NCI-H460 (cell line): Measurements from ENCODE around the gene EIF4H. TPM values are rescaled to one million over a fixed set of nuclear protein-coding genes. Genes with fewer than 3 reads are reported as not detected.
"Not testable (repeated sequence)": the region's sequence is repeated elsewhere in the genome, so short reads cannot be mapped to it uniquely, and the experiment has no call there.

Source experiments
- DNase-seq: peaks from one replicate; pipeline ENCODE4 v3.0.0-alpha.2; 2016; ENCODE audit warnings: low read depth; ENCODE audit errors: extremely low read depth
- polyA plus RNA-seq: library from polyadenylated mRNA; depleted of rRNA; stranded (reverse); fragments of >200 nt; gene quantifications from 2 replicates; pipeline ENCODE4 v1.2.3, GENCODE V29; 2014; cell fraction: nucleus; rRNA removed
- total RNA-seq: library from RNA; depleted of rRNA; stranded (reverse); fragments of >200 nt; shearing (Covaris generic); gene quantifications from 2 replicates; pipeline ENCODE4 v1.2.3, GENCODE V29; 2014; rRNA removed

The EIF4H gene
- total RNA-seq, result 619 and 659 TPM in 2 replicates
- 345 and 392 TPM in 2 replicates for polyA plus RNA-seq

DNA sequence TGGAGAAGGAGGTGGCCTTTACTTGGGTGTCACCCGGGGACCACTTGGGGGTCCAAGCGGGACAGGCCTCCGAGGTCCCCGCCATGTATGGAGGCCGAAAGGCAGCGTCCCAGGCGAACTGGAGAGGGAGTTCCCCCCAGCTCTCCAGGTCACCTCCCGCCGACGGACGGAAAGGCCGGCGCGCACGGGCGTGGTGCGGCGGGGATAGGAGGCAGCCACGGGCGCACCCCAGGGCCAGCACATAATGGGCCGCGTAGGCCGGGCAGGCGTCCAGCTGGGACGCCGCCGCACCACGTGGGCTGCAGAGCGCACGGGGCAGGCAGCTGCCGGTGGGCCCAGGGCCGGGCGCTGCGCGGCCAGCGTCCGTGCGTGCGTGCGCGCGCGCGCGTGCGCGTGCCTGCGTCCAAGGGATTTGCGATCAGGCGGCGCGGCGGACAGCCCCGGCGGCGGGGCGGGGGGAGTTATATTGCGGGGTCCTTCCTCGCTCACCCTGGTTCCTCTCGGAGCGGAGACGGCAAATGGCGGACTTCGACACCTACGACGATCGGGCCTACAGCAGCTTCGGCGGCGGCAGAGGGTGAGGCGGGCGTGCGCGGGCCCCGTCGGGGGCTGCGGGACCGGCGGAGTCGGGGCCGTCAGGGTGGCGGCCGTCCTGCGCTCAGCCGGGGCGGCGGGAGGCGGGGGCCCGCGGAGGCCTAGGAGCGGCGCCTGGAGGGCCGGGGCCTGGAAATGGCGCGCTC, at the start of gene EIF4H:
Gene EIF4H, plus strand, starts transcription at position 491 of the 740 bp plus-strand sequence. Its CDS starts 28 bp downstream, at position 519.
- peak; percentile 93 for DNase-seq

DNA sequence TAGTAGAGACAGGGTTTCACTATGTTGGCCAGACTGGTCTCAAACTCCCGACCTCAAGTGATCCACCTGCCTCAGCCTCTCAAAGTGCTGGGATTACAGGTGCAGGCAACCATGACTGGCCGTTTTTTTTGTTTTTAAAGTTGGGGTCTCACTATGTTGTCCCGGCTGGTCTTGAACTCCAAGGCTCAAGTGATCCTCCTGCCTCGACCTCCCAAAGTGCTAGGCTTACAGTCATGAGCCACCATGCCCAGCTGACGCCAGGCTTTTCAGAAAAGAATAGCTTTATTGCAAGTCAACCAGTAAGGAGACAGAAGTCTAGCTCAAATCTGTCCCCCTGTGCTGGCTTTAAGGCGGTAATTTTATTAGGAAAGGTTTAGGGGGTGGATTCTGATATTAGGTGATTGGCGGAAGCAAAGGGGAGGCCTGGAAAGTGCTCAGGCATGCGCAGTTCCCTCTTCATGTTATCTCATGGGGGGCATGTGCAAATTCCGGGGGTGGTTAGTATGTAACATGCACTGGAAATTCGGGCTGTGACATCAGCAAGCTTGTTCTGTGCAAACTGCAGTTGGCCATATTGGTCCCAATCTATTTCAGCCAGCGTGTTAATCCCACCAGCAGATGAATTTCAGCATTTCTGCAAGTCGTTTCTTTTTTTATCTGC, 47.8 kb upstream of the EIF4H start:
- no peak for DNase-seq

DNA sequence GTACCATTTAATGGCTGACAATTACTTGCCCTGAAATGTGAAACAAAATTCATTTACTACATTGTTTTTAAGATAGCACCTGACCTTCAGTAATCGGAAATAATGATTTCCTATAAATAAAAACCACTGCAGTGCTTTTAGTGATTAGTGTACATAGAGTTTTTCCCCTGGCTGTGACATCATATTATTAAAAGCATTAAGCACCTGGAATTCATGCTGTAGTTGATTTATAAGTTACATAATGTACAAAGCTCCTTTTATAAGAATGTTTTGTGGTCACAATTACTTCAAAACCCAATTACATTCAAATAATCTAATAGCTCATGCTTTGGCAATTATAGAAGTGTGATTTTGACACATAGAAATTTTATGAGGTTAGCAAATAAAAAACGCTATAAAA, 44.3 kb upstream of the EIF4H start:
- DNase-seq, result no peak

DNA sequence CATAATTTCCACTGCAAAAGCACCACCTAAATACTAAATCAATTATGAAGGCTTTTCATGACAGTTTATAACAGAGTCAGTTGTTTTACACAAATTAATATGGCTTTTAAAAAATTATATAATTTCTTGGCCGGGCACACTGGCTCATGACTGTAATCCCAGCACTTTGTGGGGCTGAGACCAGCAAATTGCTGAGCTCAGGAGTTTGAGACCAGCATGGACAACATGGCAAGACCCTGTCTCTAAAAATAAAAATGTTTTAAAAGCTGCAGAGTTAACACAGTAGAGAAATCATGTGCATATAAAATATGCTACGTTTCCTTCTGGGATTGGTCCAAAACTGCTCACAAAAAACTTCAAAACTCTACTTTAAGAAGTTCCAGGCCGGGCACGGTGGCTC, 43.6 kb upstream of the EIF4H start:
- no peak for DNase-seq

DNA sequence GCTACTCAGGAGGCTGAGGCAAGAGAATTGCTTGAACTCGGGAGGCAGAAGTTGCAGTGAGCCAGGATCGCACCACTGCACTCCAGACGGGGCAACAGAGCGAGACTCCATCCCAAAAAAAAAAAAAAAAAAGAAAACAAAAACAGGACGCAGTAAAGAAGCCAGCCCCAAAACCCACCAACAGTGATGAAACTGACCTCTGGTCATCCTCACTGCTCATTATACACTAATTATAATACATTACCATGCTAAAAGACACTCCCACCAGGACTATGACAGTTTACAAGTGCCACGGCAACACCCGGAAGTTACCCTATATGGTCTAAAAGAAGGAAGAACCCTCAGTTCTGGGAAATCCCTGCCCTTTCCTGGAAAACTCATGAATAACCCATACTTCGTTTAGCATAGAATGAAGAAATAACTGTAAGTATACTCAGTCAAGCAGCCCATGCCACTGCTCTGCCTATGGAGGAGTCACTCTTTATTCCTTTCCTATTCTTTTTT, 40.0 kb upstream of the EIF4H start:
- DNase-seq, result no peak

DNA sequence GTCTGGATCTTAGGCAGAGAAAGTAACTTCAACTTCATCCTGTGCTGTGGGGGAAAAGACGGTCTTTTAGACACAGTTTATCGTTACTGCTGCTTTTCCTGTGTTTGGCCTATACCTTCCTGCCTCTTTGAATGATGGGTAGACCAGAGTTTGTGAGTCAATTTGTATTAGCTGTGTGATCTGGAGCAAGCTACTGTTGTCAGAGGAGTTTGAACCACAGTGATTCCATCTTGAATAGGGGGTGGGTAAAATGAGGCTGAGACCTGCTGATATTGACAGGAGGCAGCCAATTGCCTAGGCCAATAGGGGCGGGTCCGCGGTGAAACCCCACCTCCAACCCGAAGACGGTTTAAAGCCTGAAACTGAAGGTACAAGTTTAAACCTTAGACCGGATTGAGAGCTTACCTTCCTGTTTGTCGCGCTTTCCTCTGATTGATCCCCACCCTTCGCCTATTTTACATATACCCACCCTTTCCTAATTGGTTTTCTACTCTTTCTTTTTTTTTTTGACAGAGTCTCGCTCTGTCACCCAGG, 35.8 kb upstream of the EIF4H start:
- no peak for DNase-seq

DNA sequence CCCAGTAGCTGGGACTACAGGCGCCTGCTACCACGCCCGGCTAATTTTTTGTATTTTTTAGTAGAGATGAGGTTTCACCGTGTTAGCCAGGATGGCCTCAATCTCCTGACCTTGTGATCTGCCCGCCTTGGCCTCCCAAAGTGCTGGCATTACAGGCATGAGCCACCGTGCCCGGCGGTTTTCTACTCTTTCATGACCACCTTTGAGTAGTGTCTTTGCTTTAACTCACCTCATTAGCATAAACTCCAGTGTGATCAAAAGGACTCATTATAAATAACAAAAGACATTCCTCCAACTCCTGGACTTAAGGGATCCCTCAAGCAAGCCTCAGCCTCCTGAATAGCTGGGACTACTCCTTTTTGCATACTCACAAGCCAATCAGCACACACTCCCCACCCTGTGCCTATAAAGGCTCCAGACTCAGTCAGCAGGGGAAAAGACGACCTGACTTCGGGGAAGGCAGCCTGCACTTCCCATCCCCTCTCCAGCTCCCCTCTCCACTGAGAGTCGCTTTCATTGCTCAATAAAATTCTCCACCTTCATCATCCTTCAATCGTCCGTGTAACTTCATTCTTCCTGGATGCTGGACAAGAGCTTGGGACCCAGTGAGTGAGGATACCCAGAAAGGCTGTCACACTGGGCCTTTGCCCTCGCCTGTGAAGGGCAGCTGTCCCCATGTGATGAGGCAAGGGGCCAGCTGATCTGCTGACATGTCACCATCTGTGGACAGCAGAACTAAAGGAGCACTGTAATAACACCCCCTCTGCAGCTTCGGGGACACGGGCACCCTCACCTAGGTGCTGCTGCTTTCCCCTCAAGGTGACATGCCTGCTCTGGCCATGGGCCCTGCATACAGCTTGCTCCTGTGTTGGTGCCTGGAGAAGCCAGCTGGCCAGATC, 35.0 kb upstream of the EIF4H start:
- no peak for DNase-seq

DNA sequence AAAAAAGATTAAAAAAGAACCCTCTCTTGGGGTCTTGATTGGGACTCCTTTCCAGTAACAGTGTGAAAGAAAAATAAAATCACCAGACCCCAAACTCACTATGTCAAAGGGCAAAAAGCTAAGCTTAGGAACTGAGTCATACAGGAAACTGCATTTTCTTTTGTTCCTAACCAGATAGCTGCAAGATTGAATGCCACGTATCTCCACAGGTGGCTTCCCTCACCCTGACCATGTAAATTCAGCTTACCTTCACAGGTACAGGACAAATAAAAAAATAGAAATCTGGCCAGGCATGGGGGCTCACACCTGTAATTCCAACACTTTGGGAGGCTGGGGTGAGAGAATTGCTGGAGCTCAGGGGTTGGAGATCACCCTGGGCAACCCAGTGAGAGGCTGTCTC, 32.5 kb upstream of the EIF4H start:
- DNase-seq, result no peak

DNA sequence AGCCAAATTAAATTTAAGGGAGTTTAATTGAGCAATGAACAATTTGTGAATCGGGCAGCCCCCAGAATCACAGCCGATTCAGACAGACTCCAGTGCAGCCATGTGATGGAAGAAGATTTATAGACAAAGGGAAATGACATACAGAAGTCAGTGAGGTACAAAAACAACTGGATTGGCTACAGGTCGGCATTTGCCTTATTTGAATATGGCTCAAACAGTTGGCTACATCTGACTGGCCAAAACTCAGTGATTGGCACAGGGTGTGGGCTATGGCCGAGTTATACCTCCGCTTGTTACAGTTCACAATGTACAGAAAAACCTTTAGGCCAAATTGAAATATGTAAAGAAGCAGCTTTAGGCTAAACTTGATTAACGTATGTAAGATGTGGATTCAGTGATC, 30.8 kb upstream of the EIF4H start:
- no peak for DNase-seq

DNA sequence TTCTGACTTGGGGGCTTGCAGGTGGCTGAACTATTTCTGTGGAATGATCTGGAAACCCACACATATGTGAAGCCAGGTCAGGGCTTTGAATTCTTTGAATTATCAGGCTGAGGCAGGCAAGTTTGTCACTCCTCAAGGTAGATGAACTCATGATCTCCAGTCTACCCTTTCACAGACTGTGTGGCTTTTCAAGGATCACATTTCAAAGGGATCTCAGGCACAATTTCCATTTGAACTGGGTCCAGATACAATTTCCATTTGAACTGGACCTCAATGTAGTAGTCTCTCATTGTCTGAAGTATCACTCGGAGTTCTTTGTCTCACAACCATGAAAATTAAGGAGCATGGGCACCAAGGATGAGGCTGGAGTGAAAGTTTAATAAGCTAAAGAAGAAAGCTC, 25.7 kb upstream of the EIF4H start:
- DNase-seq, result no peak

DNA sequence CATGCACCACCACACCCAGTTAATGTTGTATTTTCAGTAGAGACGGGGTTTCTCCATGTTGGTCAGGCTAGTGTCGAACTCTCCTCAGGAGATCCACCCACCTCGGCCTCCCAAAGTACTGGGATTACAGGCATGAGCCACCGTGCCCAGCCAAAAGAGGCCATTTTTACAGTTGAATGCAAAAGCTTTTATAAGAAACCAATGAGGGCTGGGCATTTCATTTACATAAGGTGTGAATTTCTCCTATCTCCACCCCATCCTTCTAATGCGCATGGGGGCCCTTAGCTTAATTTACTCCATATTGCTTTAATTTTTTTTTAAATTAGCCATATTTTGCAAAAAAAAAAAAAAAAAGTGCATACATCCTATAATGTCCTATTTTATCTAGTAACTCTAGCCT, 25.1 kb upstream of the EIF4H start:
- DNase-seq, result no peak

DNA sequence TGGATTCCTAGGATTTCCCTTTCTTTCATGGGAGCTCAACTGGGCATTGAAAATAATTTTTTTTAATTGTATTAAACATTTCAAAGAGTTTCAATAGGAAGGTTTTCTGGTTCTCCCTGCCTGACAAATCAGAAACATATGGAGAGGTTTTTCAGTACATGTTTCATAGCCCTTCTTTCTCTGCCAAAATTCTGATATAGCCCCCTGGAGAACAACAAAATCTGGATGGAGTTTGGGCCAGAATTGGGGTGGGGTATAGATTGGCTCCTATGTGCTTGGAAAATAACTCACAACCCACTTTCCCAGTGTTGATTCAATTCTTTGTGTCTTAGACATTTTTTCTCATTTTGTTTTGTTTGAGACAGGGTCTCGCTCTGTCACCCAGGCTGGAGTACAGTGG, 24.6 kb upstream of the EIF4H start:
- DNase-seq, result no peak

DNA sequence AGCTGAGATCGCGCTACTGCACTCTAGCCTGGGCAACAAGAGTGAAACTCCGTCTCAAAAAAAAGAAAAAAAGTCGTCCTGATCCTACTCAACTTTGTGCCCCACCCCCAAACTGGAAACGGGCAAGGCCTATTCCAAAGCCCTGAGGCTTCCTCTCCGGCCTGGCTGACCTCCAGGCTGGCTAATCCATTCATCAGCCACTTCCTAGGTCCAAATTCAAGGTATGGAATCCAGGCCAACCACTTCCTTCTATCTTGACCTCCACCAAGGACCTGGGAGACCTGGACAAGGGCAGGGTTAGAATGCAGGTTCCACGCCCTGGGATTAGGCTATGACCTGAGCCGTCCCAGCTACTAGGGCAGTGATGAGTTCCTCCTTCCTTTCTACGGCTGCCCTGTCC, 20.4 kb upstream of the EIF4H start:
- DNase-seq, result no peak

DNA sequence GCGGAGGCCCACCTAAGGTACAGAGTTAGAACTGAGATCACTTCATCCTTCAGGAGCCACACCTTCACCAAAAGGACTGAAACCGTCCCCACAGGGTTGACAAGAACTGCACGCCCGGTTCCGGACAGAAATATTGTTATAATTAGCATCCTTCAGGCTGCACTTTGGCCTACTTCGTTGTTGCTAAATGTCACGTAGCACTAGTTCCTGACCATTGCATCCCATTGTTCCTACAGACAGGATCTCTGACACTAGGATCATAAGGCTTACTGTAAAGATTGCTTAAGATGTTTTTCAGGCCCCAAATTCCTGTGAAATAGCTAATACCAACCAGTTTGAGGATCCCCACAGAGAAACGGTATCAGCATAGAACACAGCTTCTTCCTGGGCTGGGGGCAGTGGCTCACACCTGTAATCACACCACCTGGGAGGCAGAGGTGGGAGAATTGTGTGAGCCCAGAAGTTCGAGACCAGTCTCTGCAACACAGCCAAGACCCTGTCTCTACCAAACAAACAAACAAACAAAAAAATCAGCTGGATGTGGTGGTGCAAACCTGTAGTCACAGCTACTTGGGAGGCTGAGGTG, 18.3 kb upstream of the EIF4H start:
- DNase-seq, result no peak

DNA sequence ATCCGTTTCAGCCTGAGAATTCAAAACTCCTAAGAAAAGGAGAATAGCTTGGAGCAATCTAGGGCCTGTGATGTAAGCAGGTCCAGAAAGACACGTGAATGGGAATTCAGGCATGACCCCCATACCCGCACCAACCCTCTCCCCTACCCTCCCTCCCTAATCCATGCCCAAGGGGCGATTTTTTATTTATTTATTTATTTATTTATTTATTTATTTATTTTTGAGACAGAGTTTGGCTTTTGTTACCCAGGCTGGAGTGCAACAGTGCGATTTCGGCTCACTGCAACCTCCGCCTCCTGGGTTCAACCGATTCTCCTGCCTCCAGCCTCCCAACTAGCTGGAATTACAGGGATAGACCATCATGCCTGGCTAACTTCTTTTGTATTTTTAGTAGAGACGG, 16.6 kb upstream of the EIF4H start:
- DNase-seq, result no peak

DNA sequence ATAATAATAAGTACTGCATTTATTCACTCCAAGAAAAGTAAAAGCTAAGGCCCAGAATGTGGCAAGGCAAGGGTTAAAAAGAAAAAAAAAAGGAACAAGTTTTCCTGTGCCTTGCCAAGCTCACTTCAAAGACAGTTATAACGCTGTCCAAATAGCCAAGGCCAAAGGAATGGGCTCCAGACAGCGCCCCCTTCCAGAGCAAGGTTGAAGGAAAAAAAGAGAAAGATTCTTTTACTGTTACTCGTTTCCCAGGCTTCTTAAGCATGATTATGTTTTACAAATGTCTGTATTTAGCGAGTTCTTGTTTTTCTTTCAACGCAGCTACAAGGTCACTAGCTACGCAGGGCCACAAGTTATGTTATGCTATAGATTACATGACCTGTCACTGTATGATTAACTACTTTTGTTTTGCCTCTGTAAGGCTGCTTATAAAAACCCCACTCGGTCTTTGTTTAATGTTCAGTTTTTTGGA, 9.1 kb upstream of the EIF4H start:
- no peak for DNase-seq

DNA sequence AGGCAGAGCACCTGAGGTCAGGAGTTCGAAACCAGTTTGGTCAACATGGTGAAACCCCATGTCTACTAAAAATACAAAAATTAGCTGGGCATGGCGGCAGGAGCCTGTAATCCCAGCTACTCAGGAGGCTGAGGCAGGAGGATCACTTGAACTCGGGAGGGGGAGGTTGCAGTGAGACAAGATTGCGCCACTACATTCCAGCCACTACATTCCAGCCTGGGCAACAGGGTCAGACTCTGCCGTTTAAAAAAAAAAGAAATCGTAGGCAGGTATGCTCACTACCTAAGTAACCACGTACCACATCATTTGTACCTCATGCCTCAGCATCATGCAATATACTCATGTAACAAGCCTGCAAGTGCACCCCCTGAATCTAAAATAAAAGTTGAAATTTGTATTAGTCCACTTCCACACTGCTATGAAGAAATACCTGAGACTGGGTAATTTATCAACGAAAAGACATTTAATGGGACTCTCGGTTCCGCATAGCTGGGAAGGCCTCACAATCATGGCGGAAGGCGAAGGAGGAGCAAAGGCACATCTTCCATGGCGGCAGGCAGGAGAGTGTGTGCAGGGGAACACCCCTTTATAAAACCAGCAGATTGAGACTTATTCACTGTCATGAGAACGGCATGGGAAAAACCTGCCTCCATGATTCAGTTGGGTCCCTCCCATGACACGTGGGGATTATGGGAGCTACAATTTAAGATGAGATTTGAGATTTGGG, 8.1 kb upstream of the EIF4H start:
- no peak for DNase-seq

DNA sequence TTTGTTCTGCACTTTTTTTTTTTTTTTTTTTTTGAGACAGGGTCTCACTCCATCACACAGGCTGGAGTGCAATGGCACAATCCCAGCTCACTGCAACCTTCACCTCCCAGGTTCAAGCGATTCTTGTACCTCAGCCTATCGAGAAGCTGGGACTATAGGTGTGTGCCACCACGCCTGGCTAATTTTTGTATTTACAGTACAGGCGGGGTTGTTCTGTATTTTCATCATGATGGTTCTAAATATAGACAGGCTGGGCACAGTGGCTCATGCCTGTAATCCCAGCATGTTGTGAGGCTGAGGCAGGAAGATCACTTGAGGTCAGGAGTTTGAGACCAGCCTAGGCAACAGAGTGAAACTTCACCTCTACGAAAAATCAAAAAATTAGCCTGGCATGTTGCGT, 6.8 kb upstream of the EIF4H start:
- DNase-seq, result not testable (repeated sequence)

DNA sequence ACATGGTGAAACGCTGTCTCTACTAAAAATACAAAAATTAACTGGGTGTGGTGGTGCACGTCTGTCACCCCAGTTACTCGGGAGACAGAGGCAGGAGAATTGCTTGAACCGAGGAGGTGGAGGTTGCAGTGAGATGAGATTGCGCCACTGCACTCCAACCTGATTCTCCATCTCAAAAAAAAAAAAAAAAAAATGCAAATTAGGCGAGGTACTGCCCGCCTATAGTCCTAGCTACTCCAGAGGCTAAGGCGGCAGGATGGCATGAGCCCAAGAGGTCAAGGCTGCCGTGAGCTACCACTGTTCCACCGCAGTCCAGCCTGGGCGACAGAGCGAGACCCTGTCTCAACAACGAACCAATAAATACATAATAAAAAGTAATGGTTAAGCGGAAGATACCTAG, 1.1 kb upstream of the EIF4H start:
- no peak for DNase-seq

DNA sequence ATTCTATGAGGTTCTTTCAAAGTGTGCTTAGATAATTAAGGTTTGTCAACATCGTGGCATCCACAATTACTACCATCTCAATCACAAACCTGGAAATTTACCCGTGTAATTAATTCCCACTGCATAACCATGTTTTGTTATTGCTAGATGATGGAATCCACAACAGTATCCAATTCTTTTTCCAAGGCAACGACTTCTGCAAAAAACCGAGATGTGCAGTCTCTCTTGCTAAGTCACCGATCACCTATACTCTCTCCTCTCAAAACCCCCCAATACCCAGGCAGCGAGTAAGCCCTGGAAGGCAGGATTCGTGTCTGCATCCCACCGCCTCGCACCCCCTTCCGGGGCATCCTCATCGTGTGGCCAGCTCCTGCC, 678 bp upstream of the EIF4H start:
- DNase-seq, result no peak
